CD14-positive monocyte (primary cell): ENCODE data around the gene ASB12. TPM values are rescaled to one million over a fixed set of nuclear protein-coding genes. Genes with fewer than 3 reads are reported as not detected.

Experiments used
- DNase-seq, 3 donors: peaks; one replicate each; pipeline ENCODE4 v3.0.0-alpha.2; 2011 to 2022
- H2AFZ ChIP-seq: 2 replicates; pipeline ENCODE4 v1.6.0; 2012; ENCODE audit warnings: mild to moderate bottlenecking, low read depth, low read length, inconsistent platforms; ENCODE audit not compliant: insufficient read depth, poor library complexity, severe bottlenecking
- H3K27ac ChIP-seq, 2 donors: 1 replicate in 1 of 2; 2 replicates in 1 of 2; pipeline ENCODE4 v1.5.1; 2012 to 2013; ENCODE audit warnings: low read length in 2 of 2, control low read depth in 1 of 2, inconsistent platforms in 1 of 2, low read depth in 1 of 2, mild to moderate bottlenecking in 1 of 2
- H3K27me3 ChIP-seq, 2 donors: one replicate each; pipeline versions ENCODE4 v1.6.0 to v1.6.1; 2011 to 2013; ENCODE audit warnings: low read length in 2 of 2; ENCODE audit not compliant: control insufficient read depth in 2 of 2, insufficient read depth in 2 of 2
- H3K36me3 ChIP-seq, 2 donors: replicated peaks in 1 of 2; 1 replicate in 1 of 2; 2 replicates in 1 of 2; pipeline versions ENCODE4 v1.5.1 to v1.6.1; 2012 to 2013; ENCODE audit warnings: low read length in 2 of 2, control low read depth in 1 of 2, inconsistent platforms in 1 of 2, mild to moderate bottlenecking in 1 of 2; ENCODE audit not compliant: insufficient read depth in 2 of 2, control insufficient read depth in 1 of 2
- H3K4me1 ChIP-seq, 2 donors: 1 replicate in 1 of 2; 2 replicates in 1 of 2; pipeline versions ENCODE4 v1.5.1 to v1.6.1; 2012 to 2013; ENCODE audit warnings: low read length in 2 of 2, control low read depth in 1 of 2, inconsistent platforms in 1 of 2, mild to moderate bottlenecking in 1 of 2, moderate library complexity in 1 of 2; ENCODE audit not compliant: insufficient read depth in 2 of 2, control insufficient read depth in 1 of 2
- H3K4me2 ChIP-seq: replicated peaks from 2 replicates; pipeline ENCODE3; 2012; ENCODE audit warnings: low read length, moderate library complexity, mild to moderate bottlenecking; ENCODE audit not compliant: poor library complexity, severe bottlenecking; ENCODE audit errors: extremely low read depth
- H3K4me3 ChIP-seq, 3 experiments: fragments of 200-600 bp in 1 of 3; sonication (generic) in 1 of 3; replicated peaks in 1 of 3; 1 replicate in 2 of 3; 2 replicates in 1 of 3; pipeline ENCODE4 v1.5.1; 2011 to 2013; ENCODE audit warnings: low read length in 3 of 3, mild to moderate bottlenecking in 3 of 3, control low read depth in 2 of 3, low read depth in 2 of 3, inconsistent platforms in 1 of 3, moderate library complexity in 1 of 3
- H3K79me2 ChIP-seq: 2 replicates; pipeline ENCODE4 v1.6.0; 2012; ENCODE audit warnings: mild to moderate bottlenecking, control low read depth, inconsistent platforms, low read length, moderate library complexity; ENCODE audit not compliant: insufficient read depth
- H3K9ac ChIP-seq: 2 replicates; pipeline ENCODE4 v1.6.0; 2017; ENCODE audit warnings: low read length, mild to moderate bottlenecking; ENCODE audit not compliant: insufficient read depth, poor library complexity, severe bottlenecking
- H3K9me3 ChIP-seq, 2 donors: replicated peaks in 1 of 2; 1 replicate in 1 of 2; 2 replicates in 1 of 2; pipeline versions ENCODE4 v1.5.1 to v1.6.1; 2012 to 2013; ENCODE audit warnings: low read length in 2 of 2, control low read depth in 1 of 2; ENCODE audit not compliant: control insufficient read depth in 1 of 2, insufficient read depth in 1 of 2
- H4K20me1 ChIP-seq: 2 replicates; pipeline ENCODE4 v1.6.0; 2012; ENCODE audit warnings: mild to moderate bottlenecking, low read length, control low read depth, moderate library complexity; ENCODE audit not compliant: insufficient read depth
- H3K27ac Mint-ChIP-seq, 7 donors: one replicate each; pipeline ENCODE4 v1.8.0; 2020; ENCODE audit warnings: mild to moderate bottlenecking in 7 of 7, mixed read lengths in 7 of 7, moderate library complexity in 6 of 7, inconsistent platforms in 2 of 7
- H3K27me3 Mint-ChIP-seq, 3 donors: one replicate each; pipeline ENCODE4 v1.8.0; 2021 to 2022; ENCODE audit warnings: low read depth in 3 of 3, mild to moderate bottlenecking in 3 of 3, mixed read lengths in 3 of 3, moderate library complexity in 3 of 3, inconsistent platforms in 1 of 3
- H3K36me3 Mint-ChIP-seq, 2 donors: one replicate each; pipeline ENCODE4 v1.8.0; 2020; ENCODE audit warnings: mixed read lengths in 2 of 2, inconsistent platforms in 1 of 2, mild to moderate bottlenecking in 1 of 2
- H3K4me1 Mint-ChIP-seq: one replicate; pipeline ENCODE4 v1.8.0; 2020; ENCODE audit warnings: mild to moderate bottlenecking, mixed read lengths
- H3K4me3 Mint-ChIP-seq, 2 donors: one replicate each; pipeline ENCODE4 v1.8.0; 2020; ENCODE audit warnings: mild to moderate bottlenecking in 2 of 2, mixed read lengths in 2 of 2, moderate library complexity in 1 of 2
- H3K9me3 Mint-ChIP-seq, 7 donors: one replicate each; pipeline ENCODE4 v1.8.0; 2020 to 2022; ENCODE audit warnings: mixed read lengths in 7 of 7, mild to moderate bottlenecking in 6 of 7, moderate library complexity in 6 of 7, inconsistent platforms in 2 of 7
- WGBS: methylation state at CpG from one replicate; pipeline ENCODE4 v1.1.5; 2013; ENCODE audit warnings: missing lambda C conversion rate; ENCODE audit not compliant: insufficient coverage; 5-methylcytosine and 5-hydroxymethylcytosine counted together
- intact Hi-C, 2 donors: fragments of 100-400 bp; cut with micrococcal nuclease; formaldehyde crosslinking; loops; one replicate each; pipeline versions ENCODE4 v1.15.0 to v1.15.1; 2023
- polyA plus RNA-seq, 3 donors: library from polyadenylated mRNA; depleted of rRNA in 1 of 3; unstranded in 2 of 3; stranded (reverse) in 1 of 3; fragments of 300-500 nt in 2 of 3; fragments of >200 nt in 1 of 3; fragmentation: Illumina TruSeq in 2 of 3; gene quantifications; 1 replicate in 2 of 3; 2 replicates in 1 of 3; pipeline ENCODE4 v1.2.3, GENCODE V29; 2012 to 2021
- TF ChIP-seq, protein P1 (sequence below): fragments of 200-600 bp; IDR thresholded peaks from one replicate; pipeline ENCODE4 v1.8.0; 2022; ENCODE audit warnings: antibody characterized with exemption, mild to moderate bottlenecking

Gene ASB12
- polyA plus RNA-seq, 3 donors, result not detected

DNA sequence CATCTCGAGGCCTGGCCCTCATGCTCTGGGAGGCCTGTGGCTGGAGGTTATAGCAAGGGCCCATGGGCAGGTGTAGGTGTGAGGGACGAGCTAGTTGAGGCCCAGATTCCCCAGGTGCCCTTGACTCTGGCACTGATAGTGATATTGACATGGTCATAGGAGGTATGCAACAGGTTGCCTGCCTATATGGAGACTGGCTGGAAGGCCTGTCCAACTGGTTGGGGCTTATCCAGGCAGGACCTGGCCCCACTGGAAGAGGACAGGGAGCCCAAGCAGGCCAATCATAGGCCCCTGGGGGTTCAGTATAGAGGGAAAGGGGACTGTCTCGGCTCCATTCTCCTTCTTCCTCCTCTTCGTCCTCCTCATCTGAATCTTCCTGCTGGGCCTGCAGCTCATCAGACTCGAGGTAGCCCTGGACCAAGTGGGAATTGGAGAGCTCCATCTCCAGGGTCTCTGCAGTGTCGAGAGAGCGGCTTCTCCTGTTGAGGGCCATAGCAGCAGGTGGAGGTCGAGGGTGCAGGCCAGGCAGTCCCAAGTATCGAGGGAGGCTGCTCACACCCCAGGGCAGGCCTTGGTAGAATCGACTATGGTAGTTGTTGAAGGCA, 40.2 kb downstream of the ASB12 start:
- Histone ChIP-seq H4K20me1 (no peaks in the 10 kb centered on the region), H3K27ac (no peak overlapping the region), H3K4me1 (no peaks in the 10 kb centered on the region), H2AFZ (no peak overlapping the region), H3K4me3 (no peak overlapping the region), H3K27me3 (no peaks in the 10 kb centered on the region), H3K9me3 (no peaks in the 10 kb centered on the region), H3K9ac (no peak overlapping the region), H3K79me2 (no peaks in the 10 kb centered on the region), H3K36me3 (no peaks in the 10 kb centered on the region), H3K4me2 (no peak overlapping the region)
- Mint-ChIP-seq H3K27ac (peak overlapping the region in 1 of 7 donors; percentile 68), H3K9me3 (peaks cover 0 to 5% (median 0%) of the 10 kb centered on the region in 7 donors), H3K4me1 (no peaks in the 10 kb centered on the region), H3K4me3 (no peak overlapping the region), H3K27me3 (peaks cover 0 to 9% (median 2%) of the 10 kb centered on the region in 3 donors), H3K36me3 (peaks cover 13 to 15% of the 10 kb centered on the region in 2 donors)
- no peak for DNase-seq
- 92% methylated on average over 6 of the region's 10 CpGs for WGBS
- intact Hi-C loops, result no loop called here
- TF ChIP-seq, protein P1, sequence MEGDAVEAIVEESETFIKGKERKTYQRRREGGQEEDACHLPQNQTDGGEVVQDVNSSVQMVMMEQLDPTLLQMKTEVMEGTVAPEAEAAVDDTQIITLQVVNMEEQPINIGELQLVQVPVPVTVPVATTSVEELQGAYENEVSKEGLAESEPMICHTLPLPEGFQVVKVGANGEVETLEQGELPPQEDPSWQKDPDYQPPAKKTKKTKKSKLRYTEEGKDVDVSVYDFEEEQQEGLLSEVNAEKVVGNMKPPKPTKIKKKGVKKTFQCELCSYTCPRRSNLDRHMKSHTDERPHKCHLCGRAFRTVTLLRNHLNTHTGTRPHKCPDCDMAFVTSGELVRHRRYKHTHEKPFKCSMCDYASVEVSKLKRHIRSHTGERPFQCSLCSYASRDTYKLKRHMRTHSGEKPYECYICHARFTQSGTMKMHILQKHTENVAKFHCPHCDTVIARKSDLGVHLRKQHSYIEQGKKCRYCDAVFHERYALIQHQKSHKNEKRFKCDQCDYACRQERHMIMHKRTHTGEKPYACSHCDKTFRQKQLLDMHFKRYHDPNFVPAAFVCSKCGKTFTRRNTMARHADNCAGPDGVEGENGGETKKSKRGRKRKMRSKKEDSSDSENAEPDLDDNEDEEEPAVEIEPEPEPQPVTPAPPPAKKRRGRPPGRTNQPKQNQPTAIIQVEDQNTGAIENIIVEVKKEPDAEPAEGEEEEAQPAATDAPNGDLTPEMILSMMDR, result no peak

DNA sequence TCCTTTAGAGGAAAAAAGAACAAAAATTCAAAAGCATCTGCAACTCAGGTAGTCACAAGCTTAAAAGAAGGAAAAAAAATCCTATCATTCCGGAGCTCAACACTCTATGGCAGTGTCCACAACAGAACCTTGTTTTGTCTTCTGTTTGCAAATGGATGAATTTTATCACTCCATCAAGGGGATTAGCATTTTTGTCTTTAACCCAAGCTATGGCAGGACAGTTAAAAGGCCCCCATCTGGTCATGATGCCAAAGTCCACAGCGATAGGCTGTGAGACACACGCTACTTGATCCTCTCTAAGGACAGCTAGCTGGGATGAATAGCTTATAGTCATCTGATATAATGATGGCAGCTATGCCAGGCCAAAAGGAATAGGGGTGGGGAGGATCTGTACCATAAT, 41.5 kb downstream of the ASB12 start:
- Histone ChIP-seq H3K4me3 (no peak overlapping the region), H3K9ac (no peak overlapping the region), H3K79me2 (no peaks in the 10 kb centered on the region), H3K36me3 (no peaks in the 10 kb centered on the region), H3K4me2 (no peak overlapping the region), H3K27ac (no peak overlapping the region), H3K27me3 (no peaks in the 10 kb centered on the region), H3K4me1 (no peaks in the 10 kb centered on the region), H4K20me1 (no peaks in the 10 kb centered on the region), H2AFZ (no peak overlapping the region), H3K9me3 (no peaks in the 10 kb centered on the region)
- Mint-ChIP-seq H3K36me3 (peaks cover 13 to 15% of the 10 kb centered on the region in 2 donors), H3K27ac (peak overlapping the region in 1 of 7 donors; percentile 10), H3K4me1 (no peaks in the 10 kb centered on the region), H3K4me3 (no peak overlapping the region), H3K9me3 (peaks cover 0 to 5% (median 0%) of the 10 kb centered on the region in 7 donors), H3K27me3 (peaks cover 0 to 3% (median 0%) of the 10 kb centered on the region in 3 donors)
- intact Hi-C loops, result no loop called here
- TF ChIP-seq, protein P1, result no peak
- DNase-seq, result no peak
- no CpG with 5 or more reads among the region's 3 CpGs for WGBS
